ENCODE measurements around the gene USP47.

USP47 gene

GRCh38 chr11:11937433-11937832, 95.7 kb downstream of the USP47 start:
- no peak for DNase-seq (ENCODE audit: low read depth, low spot score)

DNA sequence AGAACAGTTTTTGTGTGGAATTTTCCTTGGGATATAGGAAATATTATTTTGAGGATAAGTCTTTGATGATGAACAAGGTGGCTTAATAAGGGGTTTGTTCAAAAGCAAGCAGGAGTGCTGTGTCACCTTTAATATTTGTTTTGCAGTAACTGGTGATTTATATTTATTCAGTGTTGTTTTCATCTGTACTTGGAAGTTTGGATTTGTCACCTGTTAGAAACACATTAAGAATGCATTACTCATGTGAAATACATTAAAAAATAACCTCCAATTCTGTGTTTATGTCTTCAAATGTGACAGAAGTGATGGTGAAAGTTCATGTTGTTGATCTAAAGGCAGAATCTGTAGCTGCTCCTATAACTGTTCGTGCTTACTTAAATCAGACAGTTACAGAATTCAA, 96.2 kb downstream of the USP47 start:
- no peak for DNase-seq (ENCODE audit: low read depth, low spot score)

DNA sequence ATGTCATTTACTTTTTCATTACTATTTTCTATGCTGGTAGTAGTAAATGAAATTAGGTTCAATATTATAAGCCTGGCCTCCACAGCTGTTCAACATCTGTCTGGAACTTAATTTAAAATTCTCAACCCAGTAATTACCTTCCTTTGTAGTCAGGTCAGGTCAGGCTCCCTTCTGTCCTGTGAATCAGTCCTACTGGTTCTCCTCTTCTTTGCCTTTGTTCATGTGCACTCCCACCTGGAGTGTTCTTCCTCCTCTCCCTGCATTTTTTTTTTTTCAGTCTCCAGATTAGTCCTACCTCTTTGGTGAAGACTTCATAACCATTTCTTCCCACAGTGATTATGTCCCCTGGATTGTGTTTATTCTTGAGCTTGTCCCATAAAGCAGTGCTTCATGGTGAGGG, 98.8 kb downstream of the USP47 start:
- no peak for DNase-seq (ENCODE audit: low read depth, low spot score)

- DNase-seq (ENCODE audit: low read depth, low spot score) = no peak
These were observed 100.9 kb downstream of the USP47 start for GRCh38 chr11:11942668-11943067.

DNA sequence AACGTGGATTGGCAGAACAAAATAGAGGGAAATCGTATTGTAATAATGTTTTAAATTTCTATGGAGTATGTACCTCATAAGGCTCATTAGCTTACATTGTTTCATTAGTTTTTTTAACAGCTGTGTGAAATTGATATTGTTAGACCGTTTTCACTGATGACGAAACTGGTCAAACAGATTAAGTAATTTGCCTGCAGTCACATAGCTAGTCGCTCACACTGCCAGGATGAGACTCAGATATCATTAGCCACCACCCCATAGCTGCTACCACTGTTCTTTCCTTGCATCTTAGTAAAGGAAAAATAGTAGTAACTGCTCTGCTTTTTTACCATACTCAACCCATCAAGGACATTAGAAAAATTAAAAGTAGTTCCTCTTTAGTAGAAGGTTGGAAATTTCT, 102.7 kb downstream of the USP47 start:
- DNase-seq (ENCODE audit: low read depth, low spot score) = no peak

DNA sequence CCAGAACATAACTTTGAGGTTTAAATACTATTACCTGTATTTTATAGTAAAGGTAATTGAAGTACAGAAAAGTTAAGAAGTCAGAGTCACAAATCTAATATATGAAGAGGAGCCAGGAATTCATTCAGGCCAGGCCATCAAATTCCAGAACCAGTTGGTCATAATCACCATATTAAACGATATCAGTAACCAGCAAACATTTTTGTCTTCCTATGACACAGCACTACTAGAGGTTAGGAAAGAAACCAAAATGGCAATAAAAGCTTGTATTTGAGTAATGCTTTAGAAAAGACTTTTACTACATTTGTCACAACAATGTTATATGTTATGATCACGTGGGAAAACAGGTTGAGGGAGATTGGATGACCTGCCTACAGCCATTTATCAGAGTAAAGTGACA, 104.4 kb downstream of the USP47 start:
- DNase-seq (ENCODE audit: low read depth, low spot score) = no peak

- no peak for DNase-seq (ENCODE audit: low read depth, low spot score)
These were observed 105.1 kb downstream of the USP47 start for GRCh38 chr11:11946878-11947277.

DNA sequence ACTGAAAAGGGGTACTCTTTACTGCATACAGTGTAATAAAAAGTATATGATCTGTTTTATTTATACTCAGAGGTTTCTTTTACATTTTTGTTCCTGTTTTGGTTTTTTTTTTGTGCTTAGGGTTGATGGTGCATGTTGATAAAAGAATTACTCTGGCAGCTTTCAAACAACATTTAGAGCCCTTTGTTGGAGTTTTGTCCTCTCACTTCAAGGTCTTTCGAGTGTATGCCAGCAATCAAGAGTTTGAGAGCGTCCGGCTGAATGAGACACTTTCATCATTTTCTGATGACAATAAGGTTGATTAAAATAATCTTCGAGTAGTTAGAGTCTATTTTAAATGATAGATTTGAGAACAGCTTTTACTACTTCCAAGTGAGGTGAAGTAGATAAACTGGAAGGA, 106.1 kb downstream of the USP47 start:
- no peak for DNase-seq (ENCODE audit: low read depth, low spot score)

- no peak for DNase-seq (ENCODE audit: low read depth, low spot score)
These were observed 106.6 kb downstream of the USP47 start for GRCh38 chr11:11948242-11948947.

- no peak for DNase-seq (ENCODE audit: low read depth, low spot score)
These were observed 107.7 kb downstream of the USP47 start for GRCh38 chr11:11949482-11949881.

DNA sequence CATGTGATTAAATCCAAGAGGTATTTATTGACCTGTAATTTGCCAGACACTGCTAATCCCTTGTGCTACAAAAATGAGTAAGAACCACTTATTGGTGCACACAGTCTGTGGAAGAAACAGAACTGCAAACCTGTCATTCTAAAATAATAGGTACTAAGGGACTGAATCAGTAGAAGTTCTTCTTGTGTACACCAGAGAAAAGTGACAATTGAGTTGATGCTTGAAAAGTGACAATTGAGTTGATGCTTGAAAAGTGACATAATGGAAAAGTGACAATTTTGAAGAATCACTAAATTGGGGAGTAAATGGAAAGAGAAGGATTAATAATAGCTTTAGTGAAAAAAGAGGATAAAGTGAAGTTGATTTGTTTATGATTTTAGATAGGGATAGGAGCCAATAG, 110.3 kb downstream of the USP47 start:
- DNase-seq (ENCODE audit: low read depth, low spot score) = no peak

DNA sequence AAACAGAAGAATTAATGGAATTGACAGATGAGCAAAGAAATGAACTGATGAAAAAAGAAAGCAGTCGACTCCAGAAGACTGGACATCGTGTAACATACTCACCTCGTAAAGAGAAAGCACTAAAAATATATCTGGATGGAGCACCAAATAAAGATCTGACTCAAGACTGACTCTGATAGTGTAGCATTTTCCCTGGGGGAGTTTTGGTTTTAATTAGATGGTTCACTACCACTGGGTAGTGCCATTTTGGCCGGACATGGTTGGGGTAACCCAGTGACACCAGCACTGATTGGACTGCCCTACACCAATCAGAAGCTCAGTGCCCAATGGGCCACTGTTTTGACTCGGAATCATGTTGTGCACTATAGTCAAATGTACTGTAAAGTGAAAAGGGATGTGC, 114.2 kb downstream of the USP47 start:
- no peak for DNase-seq (ENCODE audit: low read depth, low spot score)

- DNase-seq (ENCODE audit: low read depth, low spot score) = no peak
These were observed 116.8 kb downstream of the USP47 start for GRCh38 chr11:11958403-11959231.

DNA sequence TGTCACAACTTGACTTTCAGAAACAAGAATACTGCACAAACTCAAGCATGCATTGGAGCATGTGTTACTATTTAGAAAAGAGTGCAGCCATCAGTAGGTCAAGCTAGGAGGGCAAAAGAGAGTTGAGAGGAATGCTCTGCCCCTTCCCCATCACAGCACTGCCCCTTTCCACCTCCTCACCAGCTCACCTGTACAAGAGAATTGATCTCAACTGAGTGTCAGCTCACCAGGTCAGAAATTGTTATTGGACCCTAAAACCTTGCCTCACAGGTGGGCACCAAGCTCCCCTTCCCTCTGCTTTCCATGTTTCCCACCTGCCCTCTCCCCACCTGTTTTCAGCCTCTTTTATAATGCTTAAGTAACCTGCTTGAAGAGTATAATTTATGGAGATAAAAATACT, 117.8 kb downstream of the USP47 start:
- no peak for DNase-seq (ENCODE audit: low read depth, low spot score)

- no peak for DNase-seq (ENCODE audit: low read depth, low spot score)
These were observed 118.9 kb downstream of the USP47 start for GRCh38 chr11:11960687-11961086.

DNA sequence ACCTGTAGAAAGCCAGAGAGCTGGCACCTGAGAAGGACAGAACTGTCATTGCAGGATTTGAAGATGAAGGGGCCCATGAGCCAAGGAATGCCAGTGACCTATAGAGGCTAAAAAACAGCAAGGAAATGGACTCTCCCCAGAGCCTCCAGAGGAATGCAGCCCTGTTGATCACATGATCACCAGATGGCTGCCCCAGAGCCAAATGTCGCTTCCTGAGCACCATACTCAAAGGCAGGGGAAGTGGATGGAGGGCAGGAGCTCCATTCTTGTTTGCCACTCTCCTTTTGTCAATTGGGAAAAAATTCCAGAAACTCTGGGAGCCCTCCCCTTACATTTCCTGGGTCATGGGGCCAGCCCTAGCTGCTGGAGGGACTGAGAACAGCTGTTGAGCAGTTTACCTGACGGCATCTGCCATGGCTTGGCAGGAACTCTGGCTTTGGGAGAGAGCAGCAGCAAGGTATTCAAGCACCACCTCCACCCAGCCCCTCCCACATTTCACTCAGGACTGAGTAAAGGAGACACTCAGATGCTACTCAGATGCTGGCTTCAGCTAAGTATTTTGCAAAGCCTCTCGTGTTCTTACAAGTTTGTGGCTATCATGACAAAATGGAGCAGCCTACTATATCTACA, 119.7 kb downstream of the USP47 start:
- no peak for DNase-seq (ENCODE audit: low read depth, low spot score)

- DNase-seq (ENCODE audit: low read depth, low spot score) = no peak
These were observed 121.3 kb downstream of the USP47 start for GRCh38 chr11:11963067-11963466.

DNA sequence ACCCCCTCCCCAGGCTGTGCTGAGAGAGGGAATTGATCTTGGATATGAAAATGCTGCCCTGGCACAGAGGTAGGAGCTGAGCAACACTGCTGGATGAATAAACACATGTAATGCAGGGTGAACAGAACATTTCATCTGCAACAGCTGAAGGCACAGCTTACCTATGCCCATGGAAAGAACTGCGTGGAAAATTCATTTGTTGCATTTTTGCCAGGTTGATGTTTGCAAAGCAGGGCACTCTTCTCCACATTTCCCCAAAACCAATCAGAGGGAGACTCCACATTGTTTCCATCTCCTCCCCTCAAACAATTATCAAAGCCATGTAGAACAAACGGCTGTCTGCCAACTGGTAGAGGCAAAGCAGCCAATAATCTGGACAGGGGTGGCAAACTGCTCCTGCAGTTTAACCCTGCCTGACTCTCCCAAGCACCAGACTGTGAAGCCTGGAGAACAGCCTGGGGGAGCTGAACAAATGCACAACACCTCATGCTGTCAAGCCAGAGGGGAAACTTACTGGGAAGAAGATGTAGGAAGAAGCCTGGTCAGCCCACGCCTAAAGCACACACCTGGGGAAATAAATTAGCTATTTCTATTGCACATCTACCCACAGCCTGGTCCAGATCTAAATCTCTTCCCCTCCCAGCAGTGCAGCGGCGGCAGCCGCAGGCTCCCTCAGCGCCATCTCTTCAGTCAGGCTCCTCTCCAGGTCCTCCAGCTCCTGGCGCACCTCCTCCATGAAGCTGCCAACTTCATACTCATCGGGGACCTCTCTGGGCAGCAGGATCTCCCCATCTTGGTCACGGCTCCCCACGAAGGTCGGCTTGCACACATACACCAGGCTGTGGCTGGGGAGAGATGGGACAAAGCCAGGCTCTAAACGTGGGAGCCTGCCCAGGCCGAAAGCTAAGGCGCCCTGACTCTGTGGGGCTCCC, 122.3 kb downstream of the USP47 start:
- DNase-seq (ENCODE audit: low read depth, low spot score) = no peak

GRCh38 chr11:11964774-11965150, 123.0 kb downstream of the USP47 start:
- DNase-seq (ENCODE audit: low read depth, low spot score) = no peak

- no peak for DNase-seq (ENCODE audit: low read depth, low spot score)
These were observed 123.4 kb downstream of the USP47 start for GRCh38 chr11:11965192-11965591.

DNA sequence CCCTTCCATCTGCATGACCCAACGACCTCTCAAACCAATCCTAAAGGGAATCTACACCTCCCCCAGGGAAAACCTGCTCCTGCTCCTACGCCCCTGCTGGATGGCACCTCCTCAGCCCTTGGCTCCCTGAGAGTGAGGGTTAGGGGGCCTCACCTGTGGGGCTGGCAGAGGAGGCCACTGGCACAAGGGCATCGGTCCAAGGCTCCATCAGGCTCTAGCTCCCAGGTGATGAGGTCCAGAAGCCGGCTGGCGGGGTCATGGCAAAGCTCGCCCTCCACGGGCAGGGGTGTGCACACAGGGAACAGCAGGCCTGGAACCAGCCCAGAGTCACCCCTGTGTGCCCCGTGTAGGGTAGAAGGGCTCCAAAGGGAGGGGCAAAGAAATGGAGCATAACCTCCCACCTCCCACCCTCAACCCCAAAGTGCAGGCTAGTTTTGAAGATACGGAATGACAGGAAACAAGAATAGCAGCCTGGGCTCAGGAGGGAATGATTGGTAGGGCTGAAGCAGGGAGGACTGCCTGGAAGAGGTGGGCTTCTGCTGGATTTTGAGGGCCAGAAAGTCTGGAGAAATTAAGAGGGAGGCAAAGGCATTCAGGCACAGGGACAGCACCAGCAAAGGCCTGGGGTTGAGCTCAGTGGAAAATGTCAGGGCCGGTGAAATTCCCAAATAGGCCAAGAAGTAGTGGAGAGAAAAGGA, 124.0 kb downstream of the USP47 start:
- DNase-seq (ENCODE audit: low read depth, low spot score) = no peak

All from brain pericyte (primary cell).